Adipocyte (in vitro differentiated cells): ENCODE measurements around the gene NHERF2.

ENCODE experiments used
- DNase-seq: peaks from one replicate; pipeline ENCODE4 v3.0.0-alpha.2; 2015; ENCODE audit warnings: low read depth
- H3K27me3 ChIP-seq: replicated peaks from 2 replicates; pipeline ENCODE4 v1.7.0; 2013; ENCODE audit warnings: mild to moderate bottlenecking, low read length, moderate library complexity; ENCODE audit not compliant: control insufficient read depth, insufficient read depth
- H3K36me3 ChIP-seq: 2 replicates; pipeline ENCODE4 v1.7.0; 2013; ENCODE audit warnings: low read length, mild to moderate bottlenecking, moderate library complexity; ENCODE audit not compliant: control insufficient read depth, insufficient read depth, severe bottlenecking
- H3K4me1 ChIP-seq: 2 replicates; pipeline ENCODE4 v1.7.0; 2013; ENCODE audit warnings: mild to moderate bottlenecking, low read length, moderate library complexity; ENCODE audit not compliant: control insufficient read depth, insufficient read depth
- H3K4me3 ChIP-seq: 2 replicates; pipeline ENCODE4 v1.7.0; 2013; ENCODE audit warnings: mild to moderate bottlenecking, low read length, moderate library complexity
- H3K9ac ChIP-seq: 2 replicates; pipeline ENCODE4 v1.7.0; 2013; ENCODE audit warnings: mild to moderate bottlenecking, low read length, moderate library complexity
- H3K9me3 ChIP-seq: 2 replicates; pipeline ENCODE4 v1.7.0; 2013; ENCODE audit warnings: mild to moderate bottlenecking, low read length, moderate library complexity; ENCODE audit not compliant: control insufficient read depth

The NHERF2 gene

DNA sequence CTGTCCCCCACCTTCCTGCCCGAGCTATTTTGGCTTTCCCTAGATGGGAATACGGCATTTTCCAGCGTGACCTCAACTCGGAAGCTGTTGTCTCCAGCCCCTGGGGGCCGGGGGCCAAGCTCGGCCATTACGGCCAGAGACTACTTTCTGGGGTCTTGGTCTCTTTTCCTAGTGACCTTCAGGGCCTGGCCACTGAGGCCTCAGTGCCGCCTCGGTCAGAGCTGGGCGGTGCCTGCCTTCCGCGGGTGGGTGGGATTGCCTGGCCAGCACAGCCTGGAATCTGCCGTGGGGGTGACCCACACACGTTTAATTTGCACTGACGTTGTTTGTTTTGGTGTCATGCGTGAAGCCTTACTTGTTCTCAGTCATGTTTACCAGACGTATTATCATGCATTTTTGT lies 50.3 kb downstream of the NHERF2 start:
- H3K27me3 ChIP-seq = no peaks in the 10 kb centered on the region
- no peak overlapping the region for H3K9ac ChIP-seq
- H3K9me3 ChIP-seq = no peaks in the 10 kb centered on the region
- no peak for DNase-seq
- H3K4me3 ChIP-seq = no peak overlapping the region
- H3K4me1 ChIP-seq = no peaks in the 10 kb centered on the region
- peaks cover 65% of the 10 kb centered on the region for H3K36me3 ChIP-seq

- H3K9ac ChIP-seq = no peak overlapping the region
- H3K36me3 ChIP-seq = peaks cover 64% of the 10 kb centered on the region
- no peaks in the 10 kb centered on the region for H3K27me3 ChIP-seq
- H3K9me3 ChIP-seq = no peaks in the 10 kb centered on the region
- DNase-seq = no peak
- no peak overlapping the region for H3K4me3 ChIP-seq
- no peaks in the 10 kb centered on the region for H3K4me1 ChIP-seq
Measured at GRCh38 chr16:2077696-2078095, 51.0 kb downstream of the NHERF2 start.

- Histone ChIP-seq H3K4me3 (no peak overlapping the region), H3K9ac (no peak overlapping the region), H3K4me1 (no peaks in the 10 kb centered on the region), H3K27me3 (no peaks in the 10 kb centered on the region), H3K9me3 (no peaks in the 10 kb centered on the region), H3K36me3 (peaks cover 60% of the 10 kb centered on the region)
- no peak for DNase-seq
Measured at GRCh38 chr16:2078096-2078495, 51.4 kb downstream of the NHERF2 start.

- peaks cover 54% of the 10 kb centered on the region for H3K36me3 ChIP-seq
- DNase-seq = no peak
- no peaks in the 10 kb centered on the region for H3K27me3 ChIP-seq
- H3K4me3 ChIP-seq = no peak overlapping the region
- no peaks in the 10 kb centered on the region for H3K9me3 ChIP-seq
- no peaks in the 10 kb centered on the region for H3K4me1 ChIP-seq
- no peak overlapping the region for H3K9ac ChIP-seq
Measured at GRCh38 chr16:2078691-2079090, 52.0 kb downstream of the NHERF2 start.

DNA sequence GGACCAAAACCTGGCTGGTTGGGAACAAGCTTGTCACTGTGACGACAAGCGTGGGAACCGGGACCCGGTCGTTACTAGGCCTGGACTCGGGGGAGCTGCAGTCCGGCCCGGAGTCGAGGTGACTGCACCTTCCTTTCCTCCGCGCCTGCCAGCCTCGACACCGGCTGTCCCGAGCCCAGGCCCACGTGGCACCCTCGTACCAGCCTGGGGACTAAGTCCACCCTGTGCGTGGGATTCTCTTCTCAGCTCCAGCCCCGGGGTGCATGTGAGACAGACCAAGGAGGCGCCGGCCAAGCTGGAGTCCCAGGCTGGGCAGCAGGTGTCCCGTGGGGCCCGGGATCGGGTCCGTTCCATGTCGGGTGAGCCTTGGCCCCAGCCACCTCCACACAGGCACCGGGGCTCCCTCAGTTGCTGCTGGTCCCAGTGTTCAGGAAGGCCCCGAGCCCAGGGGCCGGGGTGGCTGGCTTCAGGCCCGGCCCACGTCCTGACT lies 52.7 kb downstream of the NHERF2 start:
- no peak for DNase-seq
- Histone ChIP-seq H3K4me3 (no peak overlapping the region), H3K36me3 (peaks cover 47% of the 10 kb centered on the region), H3K27me3 (no peaks in the 10 kb centered on the region), H3K9ac (no peak overlapping the region), H3K9me3 (no peaks in the 10 kb centered on the region), H3K4me1 (no peaks in the 10 kb centered on the region)

GRCh38 chr16:2079991-2080390 lies 53.3 kb downstream of the NHERF2 start:
- Histone ChIP-seq H3K36me3 (peaks cover 44% of the 10 kb centered on the region), H3K27me3 (no peaks in the 10 kb centered on the region), H3K9ac (no peak overlapping the region), H3K4me1 (no peaks in the 10 kb centered on the region), H3K4me3 (no peak overlapping the region), H3K9me3 (no peaks in the 10 kb centered on the region)
- DNase-seq = no peak

- peaks cover 39% of the 10 kb centered on the region for H3K36me3 ChIP-seq
- no peaks in the 10 kb centered on the region for H3K4me1 ChIP-seq
- no peak overlapping the region for H3K9ac ChIP-seq
- DNase-seq = no peak
- H3K4me3 ChIP-seq = no peak overlapping the region
- no peaks in the 10 kb centered on the region for H3K27me3 ChIP-seq
- no peaks in the 10 kb centered on the region for H3K9me3 ChIP-seq
Measured at GRCh38 chr16:2081201-2082084, 54.7 kb downstream of the NHERF2 start.

GRCh38 chr16:2082171-2082982 lies 55.7 kb downstream of the NHERF2 start:
- no peak for DNase-seq
- no peaks in the 10 kb centered on the region for H3K9me3 ChIP-seq
- H3K4me1 ChIP-seq = no peaks in the 10 kb centered on the region
- peaks cover 36% of the 10 kb centered on the region for H3K36me3 ChIP-seq
- H3K27me3 ChIP-seq = no peaks in the 10 kb centered on the region
- no peak overlapping the region for H3K4me3 ChIP-seq
- no peak overlapping the region for H3K9ac ChIP-seq

GRCh38 chr16:2082983-2083364 lies 56.3 kb downstream of the NHERF2 start:
- H3K36me3 ChIP-seq = peaks cover 35% of the 10 kb centered on the region
- H3K9me3 ChIP-seq = no peaks in the 10 kb centered on the region
- no peak overlapping the region for H3K4me3 ChIP-seq
- DNase-seq = no peak
- no peaks in the 10 kb centered on the region for H3K4me1 ChIP-seq
- no peak overlapping the region for H3K9ac ChIP-seq
- no peaks in the 10 kb centered on the region for H3K27me3 ChIP-seq

DNA sequence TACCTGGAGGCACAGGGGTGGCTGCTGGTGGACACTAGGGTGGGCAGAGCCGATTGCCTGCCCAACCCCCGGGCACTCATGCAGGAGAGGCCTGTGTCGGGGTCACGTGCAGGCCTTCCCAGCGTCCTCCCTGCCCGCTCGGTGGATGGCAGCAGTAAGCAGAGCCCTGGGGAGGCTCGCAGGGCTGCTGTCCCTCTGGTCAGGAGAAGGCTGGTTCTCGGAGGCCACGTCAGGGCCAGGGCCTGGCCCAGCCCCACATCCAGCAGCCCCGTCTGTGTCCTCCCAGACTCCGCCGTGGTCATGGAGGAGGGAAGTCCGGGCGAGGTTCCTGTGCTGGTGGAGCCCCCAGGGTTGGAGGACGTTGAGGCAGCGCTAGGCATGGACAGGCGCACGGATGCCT lies 56.7 kb downstream of the NHERF2 start:
- Histone ChIP-seq H3K9ac (no peak overlapping the region), H3K4me1 (no peaks in the 10 kb centered on the region), H3K4me3 (no peak overlapping the region), H3K9me3 (no peaks in the 10 kb centered on the region), H3K36me3 (peaks cover 39% of the 10 kb centered on the region), H3K27me3 (no peaks in the 10 kb centered on the region)
- no peak for DNase-seq
